HUES6 (cell line): ENCODE measurements around the gene ERC2.
"Not testable (repeated sequence)": the region's sequence is repeated elsewhere in the genome, so short reads cannot be mapped to it uniquely, and the experiment has no call there.

Source experiments
- H3K27ac ChIP-seq: 2 replicates; pipeline ENCODE4 v1.7.0; 2013; ENCODE audit warnings: low read depth, mild to moderate bottlenecking, low read length, inconsistent platforms
- H3K27me3 ChIP-seq: 2 replicates; pipeline ENCODE4 v1.6.1; 2013; ENCODE audit warnings: low read length; ENCODE audit not compliant: control insufficient read depth, insufficient read depth
- H3K36me3 ChIP-seq: 2 replicates; pipeline ENCODE4 v1.6.1; 2013; ENCODE audit warnings: low read length; ENCODE audit not compliant: control insufficient read depth, insufficient read depth
- H3K4me1 ChIP-seq: 2 replicates; pipeline ENCODE4 v1.6.1; 2013; ENCODE audit warnings: low read length; ENCODE audit not compliant: control insufficient read depth, insufficient read depth
- H3K4me3 ChIP-seq: 2 replicates; pipeline ENCODE4 v1.5.1; 2013; ENCODE audit warnings: low read depth, low read length
- H3K9ac ChIP-seq: one replicate; pipeline ENCODE4 v1.6.1; 2013; ENCODE audit warnings: mild to moderate bottlenecking, low read length
- H3K9me3 ChIP-seq: 2 replicates; pipeline ENCODE4 v1.6.1; 2013; ENCODE audit warnings: low read depth, low read length; ENCODE audit not compliant: control insufficient read depth, insufficient read depth

ERC2 gene

DNA sequence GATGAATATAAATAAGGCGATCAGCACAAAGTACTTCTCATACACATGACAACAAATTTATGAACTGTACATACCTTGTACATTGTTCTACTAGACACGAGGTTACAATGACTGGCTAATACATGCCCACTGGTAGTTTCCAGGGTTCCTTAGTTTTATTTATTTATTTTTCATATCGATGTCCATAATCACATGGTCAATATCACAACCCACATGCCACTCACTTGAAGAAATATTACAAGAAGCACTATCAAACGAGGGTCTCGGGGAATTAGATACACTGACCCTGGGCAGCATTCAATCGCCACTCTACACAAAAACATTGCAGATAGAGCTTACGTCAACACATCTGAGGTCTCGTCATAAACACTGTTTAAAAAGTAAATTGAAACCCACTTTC, 959.9 kb downstream of the ERC2 start:
- Histone ChIP-seq H3K4me3 (no peak overlapping the region), H3K9ac (no peak overlapping the region), H3K36me3 (no peaks in the 10 kb centered on the region), H3K4me1 (peaks cover 18% of the 10 kb centered on the region), H3K27me3 (no peaks in the 10 kb centered on the region), H3K9me3 (no peaks in the 10 kb centered on the region), H3K27ac (no peak overlapping the region)

DNA sequence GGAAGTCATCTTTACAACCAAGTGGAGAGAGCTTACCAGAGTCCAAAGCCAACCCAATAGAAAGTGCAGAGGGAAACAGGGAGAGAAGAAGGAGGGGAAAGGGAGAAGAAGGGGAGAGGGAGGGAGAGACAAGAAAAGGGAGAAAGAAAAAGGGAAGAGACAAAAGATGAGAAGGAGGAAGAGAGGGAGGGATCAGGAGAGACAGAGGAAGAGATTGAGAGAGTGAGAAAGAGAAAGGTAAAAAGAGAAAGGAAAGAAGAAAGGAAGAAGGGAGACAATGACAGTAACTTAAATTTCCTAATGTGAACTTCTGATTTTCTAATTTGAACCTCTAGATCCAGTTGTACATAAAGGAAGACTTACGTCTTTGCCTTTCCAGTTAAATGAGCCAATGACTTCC, 960.5 kb downstream of the ERC2 start:
- H3K36me3 ChIP-seq: no peaks in the 10 kb centered on the region
- no peak overlapping the region for H3K9ac ChIP-seq
- no peaks in the 10 kb centered on the region for H3K27me3 ChIP-seq
- peaks cover 13% of the 10 kb centered on the region for H3K4me1 ChIP-seq
- H3K4me3 ChIP-seq: no peak overlapping the region
- no peaks in the 10 kb centered on the region for H3K9me3 ChIP-seq
- no peak overlapping the region for H3K27ac ChIP-seq

- Histone ChIP-seq H3K4me1 (no peaks in the 10 kb centered on the region), H3K9me3 (no peaks in the 10 kb centered on the region), H3K36me3 (no peaks in the 10 kb centered on the region), H3K9ac (no peak overlapping the region), H3K27ac (no peak overlapping the region), H3K27me3 (no peaks in the 10 kb centered on the region), H3K4me3 (no peak overlapping the region)
Observed at GRCh38 chr3:55505776-55506175, 962.5 kb downstream of the ERC2 start.

DNA sequence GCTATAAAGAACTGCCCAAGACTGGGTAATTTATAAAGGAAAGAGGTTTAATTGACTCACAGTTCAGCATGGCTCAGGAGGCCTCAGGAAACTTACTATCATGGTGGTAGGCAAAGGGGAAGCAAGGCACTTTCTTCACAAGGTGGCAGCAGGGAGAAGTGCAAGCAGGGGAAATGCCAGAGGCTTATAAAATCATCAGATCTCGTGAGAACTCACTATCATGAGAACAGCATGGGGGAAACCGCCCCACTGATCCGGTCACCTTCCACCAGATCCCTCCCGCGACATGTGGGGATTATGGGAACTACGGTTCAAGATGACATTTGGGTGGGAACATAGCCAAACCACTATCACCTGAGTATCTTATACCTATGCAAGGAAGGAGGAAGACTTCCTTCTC, 963.2 kb downstream of the ERC2 start:
- H3K4me1 ChIP-seq, H3K27ac ChIP-seq, H3K4me3 ChIP-seq, H3K9me3 ChIP-seq, H3K27me3 ChIP-seq, H3K36me3 ChIP-seq, H3K9ac ChIP-seq: not testable (repeated sequence)

- no peak overlapping the region for H3K27ac ChIP-seq
- H3K36me3 ChIP-seq: no peaks in the 10 kb centered on the region
- H3K4me3 ChIP-seq: no peak overlapping the region
- no peak overlapping the region for H3K9ac ChIP-seq
- no peaks in the 10 kb centered on the region for H3K9me3 ChIP-seq
- 0 out of 2 replicates have a peak, but pooled peaks cover 6% of the 10 kb centered on the region for H3K4me1 ChIP-seq
- H3K27me3 ChIP-seq: no peaks in the 10 kb centered on the region
Observed at GRCh38 chr3:55501905-55502304, 966.4 kb downstream of the ERC2 start.

DNA sequence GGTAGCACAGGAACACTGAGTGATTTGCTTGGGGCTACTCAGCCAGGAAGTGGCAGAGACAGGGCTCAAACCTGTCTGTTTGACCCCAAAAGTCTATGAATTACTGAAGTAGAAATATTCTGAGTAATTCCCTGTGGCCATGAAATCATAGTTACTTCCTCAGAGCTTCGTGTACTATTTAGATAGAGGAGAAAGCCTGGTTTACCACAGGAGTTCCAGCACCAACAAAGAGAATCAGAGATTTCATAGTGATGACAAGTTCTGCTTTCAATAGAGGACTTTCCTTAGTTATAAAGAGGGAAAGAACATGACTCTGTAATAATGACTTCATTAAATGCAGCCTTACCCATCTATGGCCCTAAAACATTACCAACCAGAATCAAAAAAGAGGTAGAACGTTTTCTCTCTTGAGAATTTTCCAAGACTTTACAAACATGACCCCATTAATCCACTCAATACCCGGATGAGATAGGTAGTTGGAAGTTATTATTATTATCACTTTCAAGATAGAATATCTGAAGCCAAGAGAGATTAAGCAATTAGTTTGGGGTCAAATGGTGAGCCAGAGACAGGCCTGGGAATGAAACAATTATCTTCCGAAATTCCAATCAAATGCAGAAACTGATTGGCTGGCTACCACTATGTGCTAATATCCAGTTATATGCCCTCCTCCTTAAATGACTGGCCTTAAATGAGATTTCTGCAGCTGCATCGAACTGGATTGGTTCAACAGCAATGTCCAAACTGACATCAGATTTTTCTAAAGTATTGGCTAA, 967.5 kb downstream of the ERC2 start:
- Histone ChIP-seq H3K9ac (no peak overlapping the region), H3K27ac (no peak overlapping the region), H3K9me3 (no peaks in the 10 kb centered on the region), H3K27me3 (no peaks in the 10 kb centered on the region), H3K36me3 (no peaks in the 10 kb centered on the region), H3K4me1 (0 out of 2 replicates have a peak, but pooled peaks cover 6% of the 10 kb centered on the region), H3K4me3 (no peak overlapping the region)

DNA sequence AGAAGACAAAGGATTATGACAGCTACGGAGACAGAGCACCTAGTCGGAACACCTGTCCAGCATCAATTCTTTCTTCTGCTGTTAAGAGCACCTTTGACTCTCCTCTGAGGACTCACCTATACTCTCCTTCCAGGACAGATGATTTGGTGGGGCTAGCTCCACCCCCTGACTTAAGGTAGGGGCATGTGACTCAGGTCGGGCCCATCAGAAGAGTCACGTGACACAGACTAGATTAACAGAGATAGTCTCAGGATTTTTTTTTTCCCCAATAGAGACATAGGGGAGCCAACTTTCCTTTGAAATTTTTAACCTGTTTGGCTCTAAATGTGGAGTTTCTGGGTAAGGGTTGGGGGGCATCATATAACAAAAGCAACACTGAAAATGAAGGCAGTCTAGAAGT, 969.7 kb downstream of the ERC2 start:
- no peaks in the 10 kb centered on the region for H3K27me3 ChIP-seq

DNA sequence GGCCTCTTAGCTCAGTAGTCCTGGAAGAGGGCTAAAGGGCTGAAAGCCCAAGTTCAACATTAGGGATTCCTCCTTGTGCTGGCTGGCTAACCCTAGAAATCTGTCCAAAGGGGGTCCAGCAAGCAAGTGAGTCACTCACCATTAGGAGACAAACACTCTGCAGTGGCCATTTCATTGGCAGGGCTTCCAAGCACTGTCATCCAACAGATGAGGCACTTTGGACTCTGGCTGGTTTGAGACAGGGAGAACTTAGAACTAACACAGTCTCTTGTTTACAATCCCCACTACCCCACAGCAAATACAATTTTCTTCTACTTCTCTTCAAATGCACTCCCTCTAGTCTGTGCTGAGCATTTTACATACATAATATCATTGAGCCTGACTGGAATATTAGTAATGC, 971.0 kb downstream of the ERC2 start:
- no peak overlapping the region for H3K4me3 ChIP-seq
- no peaks in the 10 kb centered on the region for H3K9me3 ChIP-seq
- H3K36me3 ChIP-seq: no peaks in the 10 kb centered on the region
- H3K9ac ChIP-seq: no peak overlapping the region
- no peak overlapping the region for H3K27ac ChIP-seq
- peaks cover 9% of the 10 kb centered on the region; the same call in 1 of the 2 replicates for H3K4me1 ChIP-seq
- peaks cover 3% of the 10 kb centered on the region; the same call in 1 of the 2 replicates for H3K27me3 ChIP-seq

More for the DNA sequence above, 969.7 kb downstream of the ERC2 start:
- H3K9ac ChIP-seq: no peak overlapping the region
- no peaks in the 10 kb centered on the region for H3K36me3 ChIP-seq
- H3K4me3 ChIP-seq: no peak overlapping the region
- H3K9me3 ChIP-seq: no peaks in the 10 kb centered on the region
- H3K4me1 ChIP-seq: 0 out of 2 replicates have a peak, but pooled peaks cover 6% of the 10 kb centered on the region
- no peak overlapping the region for H3K27ac ChIP-seq

GRCh38 chr3:55494976-55495375, 973.3 kb downstream of the ERC2 start:
- Histone ChIP-seq H3K36me3 (no peaks in the 10 kb centered on the region), H3K27me3 (peaks cover 21% of the 10 kb centered on the region), H3K27ac (no peak overlapping the region), H3K4me3 (no peak overlapping the region), H3K4me1 (peaks cover 24% of the 10 kb centered on the region), H3K9me3 (no peaks in the 10 kb centered on the region), H3K9ac (no peak overlapping the region)

DNA sequence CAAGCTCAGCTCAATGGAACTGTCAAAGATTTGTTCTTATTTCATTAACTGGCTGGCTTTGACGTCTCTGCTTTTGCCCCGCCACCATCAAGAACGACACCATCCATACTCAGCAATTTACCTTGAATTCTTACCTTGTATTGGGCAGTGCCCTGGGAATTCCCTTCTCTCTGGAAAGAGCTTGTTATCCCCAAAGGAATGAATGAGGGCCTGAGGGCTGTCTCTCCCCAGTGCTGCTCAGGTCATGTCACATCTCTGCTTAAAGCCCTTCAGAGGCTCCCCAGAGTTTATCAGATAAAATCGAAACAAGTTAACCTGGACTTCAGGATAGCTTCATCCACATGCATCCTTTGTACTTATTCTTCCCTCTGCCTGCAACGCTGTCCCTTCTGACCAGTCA, 975.3 kb downstream of the ERC2 start:
- H3K4me3 ChIP-seq: no peak overlapping the region
- H3K9ac ChIP-seq: no peak overlapping the region
- H3K4me1 ChIP-seq: peaks cover 32% of the 10 kb centered on the region
- no peak overlapping the region for H3K27ac ChIP-seq
- H3K36me3 ChIP-seq: no peaks in the 10 kb centered on the region
- peaks cover 37% of the 10 kb centered on the region for H3K27me3 ChIP-seq
- no peaks in the 10 kb centered on the region for H3K9me3 ChIP-seq

DNA sequence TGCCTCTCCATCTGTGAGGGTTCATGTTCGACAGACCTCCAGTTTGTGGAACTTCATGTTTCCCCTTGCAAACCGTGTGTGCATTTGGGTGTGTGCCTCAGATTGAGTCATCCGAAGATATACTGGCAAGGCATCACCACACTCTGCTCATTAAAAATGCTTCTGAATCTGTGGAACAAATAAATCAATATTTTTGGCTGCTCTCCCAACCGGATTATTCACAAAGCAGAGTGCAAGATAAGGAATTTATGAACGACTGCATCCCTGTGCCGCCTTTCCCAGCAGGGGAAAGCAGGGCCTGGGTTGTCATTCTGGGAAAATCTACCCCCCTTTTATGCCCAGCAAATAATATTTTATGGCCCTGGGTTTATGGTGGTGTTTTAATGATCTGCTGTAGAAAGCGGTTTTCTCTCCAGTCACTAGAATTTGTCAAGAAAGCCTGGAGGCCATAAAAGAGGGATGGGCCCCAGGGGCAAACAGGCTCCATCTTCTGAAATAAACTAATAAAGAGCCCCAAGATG, 976.9 kb downstream of the ERC2 start:
- Histone ChIP-seq H3K4me1 (peaks cover 32% of the 10 kb centered on the region), H3K4me3 (no peak overlapping the region), H3K27me3 (peaks cover 46% of the 10 kb centered on the region), H3K9ac (peak overlapping the region; percentile 63), H3K9me3 (no peaks in the 10 kb centered on the region), H3K27ac (no peak overlapping the region), H3K36me3 (no peaks in the 10 kb centered on the region)
